NCI-H526 (cell line): ENCODE measurements around the gene EXOSC7.
A peak's percentile ranks its signal among the peaks of the same experiment; 100 is the strongest.
"Not testable (repeated sequence)": the region's sequence is repeated elsewhere in the genome, so short reads cannot be mapped to it uniquely, and the experiment has no call there.

Source experiments
- DNase-seq, 2 experiments: peaks; one replicate each; lab custom pipeline; 2025; lab: John Stamatoyannopoulos, UW

The EXOSC7 gene

DNA sequence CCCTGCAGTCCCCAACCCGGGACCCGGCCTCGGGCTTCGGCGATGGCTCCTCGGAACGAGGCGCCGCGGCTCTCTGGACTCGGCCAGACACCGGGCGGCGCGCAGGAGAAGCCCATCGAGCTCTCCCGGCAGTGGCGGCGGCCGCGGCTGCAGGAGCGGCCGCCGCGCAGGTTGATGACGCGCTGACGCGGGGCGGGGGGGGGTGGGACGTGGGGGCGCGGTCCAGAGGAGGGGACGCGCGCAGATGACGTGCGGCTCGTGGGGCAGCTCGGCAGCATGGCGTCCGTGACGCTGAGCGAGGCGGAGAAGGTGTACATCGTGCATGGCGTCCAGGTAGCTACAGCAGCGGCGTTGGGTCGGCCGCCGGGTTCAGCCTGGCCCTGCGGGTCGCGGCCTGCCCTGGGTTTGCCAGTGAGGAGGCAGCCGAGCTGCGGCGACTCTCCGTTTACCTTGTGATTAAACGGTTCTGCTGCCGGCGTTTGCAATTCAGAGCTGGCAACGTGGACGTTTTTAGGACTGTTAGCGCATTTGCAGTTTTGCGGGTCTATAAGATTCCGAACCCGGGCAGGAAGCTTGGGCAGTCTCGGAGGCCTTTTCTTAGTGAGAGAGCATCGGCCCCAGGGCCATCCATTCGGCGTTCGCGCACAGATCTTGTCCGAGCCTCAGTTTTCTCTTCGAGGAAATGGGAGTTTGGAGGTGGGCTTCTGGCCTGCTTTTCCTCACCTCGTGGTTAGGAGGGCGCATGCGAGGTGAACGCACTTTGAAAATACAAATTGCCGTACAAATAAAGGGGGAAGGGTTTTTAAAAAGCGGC is at the start of gene EXOSC7, which contains the start of gene ZDHHC3:
TSS of gene EXOSC7 (plus strand) at position 243 of the 814 bp plus-strand sequence. CDS start at position 277, 34 bp downstream.
TSS of gene ZDHHC3 (minus strand) at position 173 of the 814 bp plus-strand sequence. CDS start 16,738 bp downstream, outside the sequence.
- DNase-seq, result peak; percentile 61 to 90

DNA sequence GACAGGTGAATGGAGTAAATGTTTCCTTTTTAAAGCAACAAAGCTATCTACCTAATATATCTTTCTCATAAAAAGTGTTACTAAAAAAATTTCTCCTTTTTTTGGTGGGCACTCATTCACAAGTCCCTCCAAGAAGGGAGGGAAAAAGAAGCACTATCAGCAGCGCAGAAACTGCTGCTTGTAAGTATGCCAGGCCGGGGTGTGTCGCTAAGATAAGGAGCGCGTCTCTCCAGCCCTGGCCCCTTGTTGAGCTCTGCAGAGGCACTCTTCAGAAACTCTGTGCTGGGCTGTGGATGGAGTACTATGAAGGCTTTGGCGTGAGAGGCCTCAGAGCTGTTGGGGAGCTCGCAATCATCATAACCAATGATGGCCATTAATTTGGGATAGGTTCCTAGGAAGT is 49.1 kb upstream of the EXOSC7 start:
- no peak for DNase-seq

DNA sequence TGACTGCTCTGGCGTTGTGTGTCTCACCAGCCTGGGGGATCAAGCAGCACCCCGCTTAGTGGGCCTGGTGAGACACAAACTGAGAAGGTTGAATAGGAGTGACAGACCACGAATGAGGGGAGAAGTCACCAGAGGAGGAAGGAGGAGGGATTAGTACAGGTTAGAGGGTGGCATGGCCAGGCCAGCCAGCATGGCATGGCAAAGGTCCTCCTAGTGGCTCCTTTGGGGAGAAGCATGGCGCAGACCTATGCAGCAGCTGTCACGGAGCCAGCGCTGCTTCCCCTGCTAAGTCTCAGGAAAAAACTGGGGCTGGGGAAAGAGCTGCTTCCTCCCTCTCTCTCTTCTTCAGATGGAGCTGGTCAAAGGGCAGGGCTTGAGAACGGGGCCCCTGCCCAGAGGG is 48.7 kb upstream of the EXOSC7 start:
- no peak for DNase-seq

DNA sequence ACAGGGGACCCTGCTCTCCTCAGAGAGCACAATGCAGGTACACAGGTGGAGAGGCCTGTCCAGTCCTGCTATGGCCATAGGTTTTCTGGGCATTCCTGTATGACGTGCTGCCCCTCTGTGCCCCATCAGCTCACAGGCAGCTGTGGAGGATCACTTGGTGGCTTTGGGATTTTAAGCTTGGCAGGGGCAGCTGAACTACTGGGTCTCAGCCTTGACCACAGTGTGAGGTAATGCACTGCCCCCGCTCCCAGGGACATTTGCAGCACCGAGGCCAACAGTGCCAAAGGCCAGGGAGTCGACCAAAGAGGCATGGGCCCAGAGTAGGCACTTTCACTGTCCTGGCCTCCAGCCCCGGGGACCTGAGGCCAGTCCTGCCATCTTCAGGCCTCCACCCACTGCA is 46.3 kb upstream of the EXOSC7 start:
- no peak for DNase-seq

DNA sequence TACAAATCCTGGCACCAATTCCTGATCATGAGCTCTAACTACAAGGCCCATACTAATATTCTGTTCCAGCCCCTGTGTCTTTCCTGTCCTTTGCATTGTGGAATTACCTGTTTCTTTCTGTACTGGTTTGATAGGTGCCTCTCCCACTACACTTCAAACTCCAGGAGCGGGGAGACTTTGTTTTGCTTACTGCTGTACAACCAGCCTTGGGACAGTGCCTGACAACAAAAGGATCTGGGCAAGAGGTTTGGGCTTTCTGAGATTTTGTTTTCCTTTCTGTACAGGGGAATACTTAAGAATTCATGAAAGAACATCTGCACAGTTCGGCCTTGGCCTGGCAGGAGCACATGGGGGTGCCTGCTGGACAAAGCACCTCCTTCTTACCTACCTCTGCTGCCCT is 45.1 kb upstream of the EXOSC7 start:
- DNase-seq, result no peak

DNA sequence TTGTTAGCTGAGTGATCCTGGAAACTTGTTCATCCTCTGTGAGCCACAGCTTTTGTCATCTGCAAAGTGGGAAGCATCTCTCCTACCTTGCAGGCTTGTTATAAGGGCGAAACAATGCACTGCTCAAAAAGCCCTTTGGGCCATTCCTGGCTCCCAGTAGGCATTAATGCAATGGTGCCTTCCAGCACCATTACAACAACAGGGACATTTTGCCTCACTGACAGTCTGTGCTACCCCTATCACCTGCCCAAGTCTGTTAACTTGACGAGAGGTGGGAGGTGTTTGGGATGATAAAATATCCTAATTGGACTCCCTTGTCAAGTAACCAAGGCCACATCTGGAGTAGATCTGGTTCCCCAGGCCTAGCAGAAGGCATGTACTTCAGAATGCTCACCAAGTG is 44.3 kb upstream of the EXOSC7 start:
- DNase-seq, result no peak

DNA sequence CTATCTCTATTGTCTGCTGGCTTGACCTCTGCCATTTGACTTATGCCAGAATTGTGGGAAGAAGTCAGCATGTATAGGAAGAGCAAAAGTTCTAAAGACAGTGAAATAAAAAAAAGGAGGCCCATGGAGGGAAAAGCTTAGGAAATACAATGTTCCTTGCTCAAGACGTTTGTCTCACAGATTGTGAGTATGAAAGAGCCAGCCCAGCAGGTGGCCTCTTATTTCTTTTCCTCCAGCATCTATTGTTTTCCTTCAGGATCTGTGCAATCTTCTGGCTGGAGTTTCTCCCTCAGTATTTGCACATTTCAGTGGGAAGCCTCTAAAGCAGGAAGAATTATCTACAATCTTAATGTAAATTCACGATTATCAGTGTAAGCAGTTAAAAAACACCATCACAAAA is 43.8 kb upstream of the EXOSC7 start:
- DNase-seq, result no peak

DNA sequence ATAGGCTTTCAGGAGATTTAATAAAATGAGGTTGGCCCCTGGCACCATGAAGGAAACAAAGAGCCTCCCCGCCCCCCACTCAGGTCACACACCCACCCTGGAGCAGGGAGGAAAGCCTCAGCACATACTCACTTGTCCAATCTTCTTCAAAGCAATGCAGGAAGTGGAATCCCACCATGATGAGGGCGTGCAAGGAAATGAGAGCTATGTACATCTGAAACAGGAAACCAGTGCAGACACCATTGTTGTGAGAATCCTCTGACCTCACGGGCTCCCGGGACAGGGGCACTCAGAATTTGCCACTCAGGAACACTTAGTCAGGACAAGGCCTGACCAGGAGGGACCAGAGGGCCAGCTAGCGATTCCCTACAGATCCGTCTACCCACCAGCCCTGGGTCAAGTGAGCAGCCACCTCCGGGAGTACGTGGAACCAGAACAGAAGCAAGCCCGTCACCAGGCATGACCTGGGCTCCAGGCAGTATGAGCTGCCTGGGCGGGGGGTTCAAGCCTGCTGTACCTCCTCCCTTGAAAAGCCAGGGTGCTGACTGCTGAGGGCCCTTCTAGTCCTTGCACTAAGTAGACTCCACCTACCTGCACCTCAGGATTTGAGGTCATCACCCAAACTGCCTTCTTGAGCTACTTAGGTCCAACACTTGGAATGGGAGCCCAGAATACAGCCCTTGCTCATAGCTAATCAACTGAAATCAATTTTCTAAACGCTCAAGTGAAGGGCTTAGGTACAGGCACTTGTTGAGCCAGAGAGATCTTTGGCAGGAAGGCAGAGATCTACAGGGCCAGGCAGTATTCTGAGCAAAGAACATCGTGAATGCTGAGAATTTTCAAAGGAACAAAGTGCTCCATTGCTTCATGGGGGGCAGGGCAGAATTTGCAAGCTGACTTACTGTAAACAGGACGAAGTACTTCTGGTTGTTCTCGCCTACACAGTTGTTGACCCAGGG is 42.8 kb upstream of the EXOSC7 start:
- DNase-seq, result no peak

DNA sequence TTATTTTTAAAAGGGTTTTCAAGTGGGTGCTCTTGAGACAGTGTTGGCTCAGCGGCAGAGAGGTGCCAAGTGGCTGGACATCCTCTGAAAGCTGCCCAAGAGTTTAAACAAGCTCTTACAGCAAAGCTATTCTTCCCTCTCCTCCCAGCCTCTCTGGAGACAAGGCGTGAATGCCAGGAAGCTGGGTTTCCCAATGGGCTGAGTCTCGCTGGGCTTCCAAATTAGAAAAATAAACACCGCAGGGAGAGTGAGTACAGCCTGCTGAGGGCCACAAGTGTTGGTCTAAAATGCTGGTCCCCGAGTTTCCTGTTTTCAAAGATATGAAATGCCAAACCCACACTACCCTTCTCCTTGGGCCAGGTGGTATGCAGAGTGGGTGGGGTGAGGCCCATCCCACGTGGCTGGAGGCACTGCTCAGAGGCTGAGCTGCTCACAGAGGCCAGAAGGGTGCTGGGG is 36.4 kb upstream of the EXOSC7 start:
- DNase-seq, result no peak

DNA sequence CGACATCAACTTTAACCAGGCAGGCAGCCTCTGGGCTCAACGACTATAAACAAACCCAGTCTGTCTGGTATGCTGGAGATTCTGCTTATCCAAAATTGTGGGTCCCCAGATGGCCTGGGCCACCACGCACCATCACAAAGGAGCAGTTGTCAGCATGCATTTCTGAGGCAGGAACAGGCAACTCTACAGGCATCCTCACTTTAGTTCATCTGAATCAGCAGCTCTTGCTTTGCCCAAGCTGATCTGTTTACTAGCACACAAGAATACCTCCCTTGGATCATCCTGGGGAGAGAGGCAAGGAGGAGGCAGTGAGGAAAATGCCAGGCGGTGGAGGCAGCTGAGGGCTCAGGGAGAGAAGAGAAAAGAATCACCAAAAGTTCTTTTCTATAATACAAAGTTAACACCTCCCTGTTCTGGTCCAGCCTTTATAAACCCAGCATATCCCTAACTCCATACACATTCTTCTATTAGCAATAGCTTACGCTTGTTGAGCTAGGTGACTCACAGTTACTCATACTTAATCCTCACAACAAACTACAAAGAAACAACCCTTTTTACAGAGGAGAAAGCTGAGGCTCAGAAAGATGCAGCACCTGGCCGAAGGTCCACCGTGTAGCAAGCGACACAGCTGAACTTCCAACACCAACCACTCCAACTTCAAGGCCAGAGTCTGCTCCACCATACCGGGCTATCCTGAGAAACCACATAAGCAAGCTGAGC is 33.7 kb upstream of the EXOSC7 start:
- no peak for DNase-seq

DNA sequence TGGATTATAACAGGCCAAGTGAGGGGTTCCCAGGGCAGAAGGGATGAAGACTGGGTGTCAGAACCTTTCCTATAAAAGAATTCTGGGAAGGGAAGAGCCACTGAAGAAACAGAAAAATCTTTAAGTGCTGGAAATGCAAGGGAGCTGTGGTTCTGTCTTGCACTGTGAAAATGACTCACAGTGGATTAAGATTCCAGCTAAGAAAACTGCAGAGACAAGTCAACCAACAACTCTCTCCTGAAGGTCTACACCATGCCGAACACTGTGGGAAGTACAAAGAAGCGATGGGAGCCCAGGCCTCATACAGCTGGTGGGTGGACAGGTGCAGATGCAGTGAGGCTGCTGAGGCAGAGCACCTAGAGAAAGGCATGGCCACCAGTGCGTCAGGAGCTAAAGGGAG is 27.8 kb upstream of the EXOSC7 start:
- DNase-seq, result no peak

DNA sequence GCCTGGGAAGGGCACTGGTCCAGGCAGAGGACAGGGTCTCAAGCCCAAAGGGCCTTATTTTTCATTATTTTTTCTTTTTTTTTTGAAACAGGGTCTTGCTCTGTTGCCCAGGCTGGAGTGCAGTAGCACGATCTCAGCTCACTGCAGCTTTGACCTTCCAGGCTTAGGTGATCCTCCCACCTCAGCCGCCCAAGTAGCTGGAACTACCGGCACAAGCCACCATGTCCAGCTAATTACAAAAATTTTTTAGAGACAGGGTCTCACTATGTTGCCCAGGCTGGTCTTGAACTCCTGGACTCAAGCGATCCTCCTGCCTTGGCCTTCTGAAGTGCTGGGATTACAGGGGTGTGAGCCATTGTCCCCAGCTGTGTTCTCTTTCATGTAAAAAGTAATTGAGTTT is 26.3 kb upstream of the EXOSC7 start:
- DNase-seq, result not testable (repeated sequence)

DNA sequence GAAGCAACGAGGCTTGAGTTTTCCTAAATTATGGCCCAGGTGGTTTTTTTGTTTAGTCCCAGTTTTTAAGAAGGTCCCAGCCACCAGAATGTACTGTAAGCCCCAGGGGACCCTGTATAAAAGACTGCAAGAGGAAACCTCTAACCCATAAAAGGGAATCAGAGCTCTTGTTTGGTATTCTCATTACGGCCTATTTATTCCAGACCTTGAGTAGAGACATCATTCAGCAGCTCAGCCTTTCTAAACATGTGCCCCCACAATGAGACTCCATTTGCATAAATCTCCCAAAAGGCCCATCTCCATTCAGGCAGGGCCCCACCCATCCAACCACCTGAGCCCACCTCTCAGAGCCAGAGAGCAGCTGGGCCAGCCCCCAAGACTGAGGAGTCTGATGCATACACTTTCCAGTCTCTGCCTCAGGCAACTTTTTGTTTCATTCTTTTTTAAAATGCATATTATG is 25.7 kb upstream of the EXOSC7 start:
- peak in 1 of 2 experiments; percentile 6 for DNase-seq

DNA sequence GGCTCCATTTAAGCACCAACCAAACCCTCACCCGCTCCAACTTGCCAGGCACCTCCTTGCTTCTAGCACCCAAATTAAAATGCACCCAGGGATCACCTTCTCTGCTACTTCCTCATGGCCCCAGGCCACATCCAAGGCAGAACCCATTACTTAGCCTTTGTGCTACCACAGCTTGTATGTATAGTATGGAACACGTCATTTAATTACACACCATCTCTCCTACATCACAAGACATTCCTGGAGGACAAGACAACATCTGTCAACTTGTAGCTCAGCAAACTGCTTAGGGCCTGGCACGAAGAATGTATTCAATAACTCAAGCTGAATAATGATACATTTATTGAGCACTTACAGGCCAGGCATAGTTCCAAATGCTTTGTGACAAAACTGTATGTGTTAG is 23.4 kb upstream of the EXOSC7 start:
- DNase-seq, result no peak

DNA sequence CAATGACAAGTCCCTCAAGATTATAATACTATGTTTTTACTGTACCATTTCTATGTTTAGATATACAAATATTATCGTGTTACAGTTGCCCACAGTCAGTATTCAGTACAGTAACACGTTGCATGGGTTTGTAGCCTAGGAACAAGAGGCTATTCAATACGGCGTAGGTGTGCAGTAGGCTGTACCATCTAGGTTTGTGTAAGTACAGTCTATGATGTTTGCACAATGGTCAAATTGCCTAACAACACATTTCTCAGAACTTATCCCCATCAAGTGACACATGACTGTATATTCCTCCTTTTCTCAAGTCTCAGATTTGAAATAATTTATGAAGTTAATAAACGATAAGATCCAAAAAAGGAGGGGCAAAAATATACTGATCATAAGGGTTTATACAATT is 21.7 kb upstream of the EXOSC7 start:
- peak; percentile 88 to 92 for DNase-seq

DNA sequence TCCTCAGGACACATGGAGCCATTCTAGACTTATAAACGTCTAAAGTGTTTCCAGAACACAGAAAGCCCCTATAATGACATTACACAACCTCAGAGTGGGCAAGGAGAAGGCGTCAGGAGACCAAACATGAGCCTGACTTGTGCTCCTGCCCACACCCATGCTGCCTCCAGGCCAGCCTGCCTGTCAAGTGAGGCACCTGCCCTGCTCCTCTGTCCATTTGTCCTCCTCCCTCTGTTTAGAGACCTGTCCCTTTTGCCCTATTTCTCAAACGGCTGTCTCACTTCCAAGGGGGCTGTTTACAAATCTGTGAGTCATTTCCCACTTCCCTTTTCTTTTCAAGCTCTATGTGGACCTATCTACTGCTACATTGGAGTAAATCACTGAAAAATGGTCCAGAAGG is 21.1 kb upstream of the EXOSC7 start:
- DNase-seq, result peak in 1 of 2 experiments; percentile 22

DNA sequence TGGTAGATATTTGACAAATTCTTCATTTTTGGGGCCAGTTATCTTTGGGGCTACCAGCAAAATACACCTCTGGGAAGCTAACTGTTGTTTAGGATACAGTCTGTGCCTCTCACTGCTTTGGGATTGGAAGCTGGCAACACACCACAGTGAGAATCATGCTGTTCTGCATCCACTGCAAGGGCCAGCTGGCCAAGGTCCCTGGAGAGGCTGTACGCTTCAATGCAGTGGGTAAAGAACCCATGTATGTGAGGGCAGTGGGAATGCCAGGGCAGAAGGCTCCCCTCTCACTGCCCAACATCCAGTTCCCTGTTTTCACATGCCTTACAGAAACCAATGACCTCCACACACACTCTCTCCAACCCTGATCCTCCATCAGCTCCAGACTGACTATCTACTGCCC is 20.1 kb upstream of the EXOSC7 start:
- peak; percentile 67 to 83 for DNase-seq

DNA sequence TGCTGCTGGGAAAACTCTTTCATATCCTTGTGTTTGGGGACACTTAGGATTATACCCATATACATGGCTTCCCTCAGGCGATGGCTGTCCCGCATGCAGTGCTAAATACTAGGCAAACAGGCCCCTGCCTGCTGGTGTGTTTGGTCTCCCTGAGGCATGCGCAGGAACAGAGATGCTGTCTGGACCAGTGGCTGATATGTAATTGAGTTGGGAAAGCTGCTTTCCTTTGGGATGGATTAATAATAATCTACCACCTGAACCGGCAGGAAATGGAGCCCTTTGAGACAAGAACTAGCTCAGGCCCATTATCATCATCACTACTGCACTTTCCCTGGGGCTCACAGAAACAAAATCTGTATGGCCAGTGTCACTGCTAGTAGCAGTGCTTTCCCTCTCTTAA is 18.1 kb upstream of the EXOSC7 start:
- DNase-seq, result no peak

DNA sequence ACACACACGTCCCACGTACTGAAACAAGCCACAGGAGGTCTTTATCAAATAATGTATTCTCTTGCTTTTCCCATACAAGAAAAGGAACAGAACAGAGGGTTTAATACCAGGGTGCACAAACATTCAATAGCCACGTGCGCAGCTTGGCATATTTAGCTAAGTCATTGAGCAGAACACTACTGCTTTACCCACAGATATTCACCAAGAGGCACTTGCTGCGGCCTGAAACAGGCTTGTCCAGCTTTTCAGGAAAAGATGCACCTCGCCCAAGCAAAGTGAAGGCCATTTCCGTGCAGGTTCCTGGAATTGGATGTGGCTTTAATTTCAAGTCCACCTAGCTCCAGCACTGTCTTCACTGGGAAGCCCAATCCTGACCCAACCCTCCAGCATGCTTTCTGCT is 17.7 kb upstream of the EXOSC7 start:
- no peak for DNase-seq

DNA sequence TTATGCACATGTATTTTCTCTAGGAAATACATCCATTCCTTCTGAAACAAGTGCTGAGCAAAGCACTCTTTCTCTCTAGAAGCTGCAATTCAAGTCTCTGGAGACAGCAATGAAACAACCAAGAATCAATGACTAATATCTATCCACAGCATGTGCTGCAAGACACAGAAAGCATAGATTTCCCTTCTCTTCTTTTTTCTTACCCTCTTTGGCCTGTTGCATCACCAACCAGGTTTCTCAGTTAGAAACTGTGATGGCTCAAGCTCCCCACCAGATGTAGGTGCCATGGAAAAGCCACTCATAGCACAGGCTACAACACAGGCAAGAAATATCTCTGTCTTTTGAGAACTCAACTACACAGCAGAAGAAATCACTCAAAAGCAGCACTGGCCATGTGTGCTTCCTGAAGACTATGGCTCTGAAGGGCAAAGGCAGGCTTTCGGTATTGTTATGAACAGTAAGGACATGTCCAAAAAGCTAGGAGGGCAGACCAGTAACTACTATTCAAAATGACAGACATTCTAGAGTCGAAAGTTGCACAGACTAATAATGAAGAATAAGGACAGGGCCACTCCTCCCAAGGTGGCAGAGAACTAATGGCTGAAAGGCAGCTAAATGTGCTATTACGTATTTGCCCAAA is 15.5 kb upstream of the EXOSC7 start:
- DNase-seq, result no peak

DNA sequence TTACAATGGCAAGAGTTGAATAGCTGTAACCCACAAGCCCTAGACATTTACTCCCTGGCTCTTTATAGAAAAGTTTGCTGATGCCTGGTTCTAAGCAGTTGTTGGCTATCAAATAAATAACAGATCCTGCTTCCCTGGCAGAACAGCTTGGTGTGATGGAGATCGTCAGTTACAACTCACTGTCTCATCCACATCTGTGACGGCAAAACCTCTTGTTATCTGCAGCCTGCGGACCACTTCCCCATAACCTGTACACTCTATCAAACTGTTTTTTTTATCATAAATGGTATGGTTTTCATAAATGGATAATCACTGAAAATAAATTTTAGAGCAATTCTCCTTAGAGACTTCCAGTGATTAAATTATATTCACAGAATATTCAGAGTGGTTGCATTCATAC is 14.2 kb upstream of the EXOSC7 start:
- DNase-seq, result no peak
